GM19240 (cell line): ENCODE results near the gene TPST1.
"Not testable (repeated sequence)": the region's sequence is repeated elsewhere in the genome, so short reads cannot be mapped to it uniquely, and the experiment has no call there.

Experiments used
- DNase-seq: peaks from one replicate; pipeline ENCODE4 v3.0.0; 2011; ENCODE audit warnings: low spot score; ENCODE audit not compliant: insufficient read length

The TPST1 gene

DNA sequence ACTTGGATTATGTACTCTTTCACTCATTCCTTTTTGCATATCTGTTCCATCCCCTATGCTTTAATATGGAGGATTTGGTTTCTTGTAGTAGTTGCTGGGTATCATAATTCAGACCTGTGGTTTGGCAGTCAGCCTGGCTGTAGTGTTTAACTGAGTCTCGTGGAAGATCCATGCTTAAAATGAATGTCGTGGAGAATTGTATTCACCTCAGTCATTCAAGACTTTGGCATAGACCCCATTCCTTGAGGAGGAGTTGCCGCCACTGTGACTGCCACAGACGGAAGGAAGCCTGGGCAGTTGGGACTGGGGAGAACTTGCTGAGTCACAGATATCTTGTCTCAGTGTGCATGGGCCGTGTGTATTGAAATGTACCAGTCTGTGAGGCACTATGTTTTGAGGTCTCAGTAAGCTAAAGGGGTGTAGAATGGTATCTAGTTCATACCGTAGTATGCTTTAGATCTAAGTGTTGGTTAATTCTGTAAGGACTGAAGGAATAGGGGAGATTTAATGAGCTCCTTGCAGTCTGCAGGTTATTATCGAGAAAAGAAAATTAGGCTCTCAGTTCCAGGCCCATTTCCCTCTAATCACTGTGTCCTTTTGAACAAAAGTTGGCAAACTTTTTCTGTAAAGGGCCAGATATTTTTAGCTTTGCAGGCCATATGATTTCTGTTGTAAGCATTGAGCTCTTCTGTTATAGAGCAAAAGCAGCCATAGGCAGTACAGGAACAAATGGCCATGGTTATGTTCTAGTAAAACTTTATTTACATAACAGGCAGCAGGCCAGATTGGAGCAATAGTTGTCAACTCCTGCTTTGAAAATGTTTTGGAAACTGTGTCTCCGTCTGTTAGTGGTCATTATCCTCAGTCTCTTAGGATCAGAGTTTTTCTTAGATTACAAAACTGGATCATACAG lies 76.8 kb downstream of the TPST1 start:
- no peak for DNase-seq

DNA sequence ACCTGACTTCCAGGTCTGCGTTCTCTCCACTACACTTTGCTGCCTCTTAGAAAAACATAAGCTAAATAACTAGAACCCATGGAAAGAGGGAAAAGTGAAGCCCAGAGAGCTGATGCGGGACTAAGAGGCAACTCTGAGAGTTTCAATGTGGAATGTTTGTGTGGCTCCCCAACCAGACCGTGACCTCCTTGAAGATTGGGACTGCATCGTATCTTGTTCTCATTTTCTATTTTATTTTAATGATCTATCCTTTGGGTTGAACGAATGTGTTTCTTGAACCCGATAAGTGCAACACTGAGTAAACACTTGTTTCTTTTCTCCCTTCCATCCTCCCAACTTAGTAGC lies 77.4 kb downstream of the TPST1 start:
- no peak for DNase-seq

GRCh38 chr7:66283003-66283920 lies 78.1 kb downstream of the TPST1 start:
- no peak for DNase-seq

DNA sequence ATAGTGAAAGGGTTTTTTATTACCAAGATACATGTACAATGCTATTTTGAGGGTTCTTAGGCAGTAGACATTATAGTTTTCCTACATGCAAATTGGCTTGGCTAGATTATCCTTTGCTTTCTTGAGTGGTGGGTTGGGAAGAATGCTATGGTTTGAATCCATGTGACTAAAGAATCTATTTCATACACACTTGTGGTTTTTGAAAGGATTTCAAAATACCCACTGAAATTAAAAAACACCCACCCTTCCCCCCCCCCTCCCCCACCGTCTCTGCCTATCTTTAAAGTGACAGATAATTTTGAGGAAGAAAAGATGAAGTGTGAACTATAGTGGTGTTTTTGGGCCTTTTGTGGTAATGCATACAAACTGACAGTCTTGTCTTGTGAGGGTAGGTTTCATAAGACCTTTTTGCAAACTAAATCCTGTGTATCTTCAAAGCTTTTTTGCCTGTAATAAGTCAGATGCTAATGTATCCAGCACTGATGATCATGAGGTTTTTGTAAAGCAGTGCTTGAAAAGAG lies 90.9 kb downstream of the TPST1 start:
- DNase-seq = no peak

DNA sequence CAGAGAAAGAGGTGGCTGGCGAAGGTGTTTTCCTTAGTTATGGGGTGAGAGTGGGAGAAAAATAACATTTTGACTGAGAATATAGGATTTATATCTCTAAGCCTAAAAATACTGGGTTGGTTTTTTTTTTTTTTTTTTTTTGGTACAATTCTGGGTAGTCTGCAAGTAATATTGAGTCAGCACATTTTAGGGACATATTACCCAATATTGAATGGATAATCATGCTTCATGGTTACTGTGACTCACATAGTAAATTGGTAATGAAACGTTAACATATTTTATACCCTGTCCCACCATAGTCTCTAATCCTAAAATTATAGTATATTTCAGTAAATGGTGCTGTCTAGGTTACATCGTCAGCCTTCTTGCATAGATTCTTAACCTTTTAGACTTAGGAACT lies 91.4 kb downstream of the TPST1 start:
- DNase-seq = no peak

GRCh38 chr7:66297579-66297978 lies 92.4 kb downstream of the TPST1 start:
- no peak for DNase-seq

- DNase-seq = no peak
Measured at GRCh38 chr7:66301249-66301648, 96.1 kb downstream of the TPST1 start.

GRCh38 chr7:66301737-66302136 lies 96.6 kb downstream of the TPST1 start:
- DNase-seq = no peak

GRCh38 chr7:66303454-66304155 lies 98.5 kb downstream of the TPST1 start:
- no peak for DNase-seq

- DNase-seq = no peak
Measured at GRCh38 chr7:66304536-66304935, 99.4 kb downstream of the TPST1 start.

DNA sequence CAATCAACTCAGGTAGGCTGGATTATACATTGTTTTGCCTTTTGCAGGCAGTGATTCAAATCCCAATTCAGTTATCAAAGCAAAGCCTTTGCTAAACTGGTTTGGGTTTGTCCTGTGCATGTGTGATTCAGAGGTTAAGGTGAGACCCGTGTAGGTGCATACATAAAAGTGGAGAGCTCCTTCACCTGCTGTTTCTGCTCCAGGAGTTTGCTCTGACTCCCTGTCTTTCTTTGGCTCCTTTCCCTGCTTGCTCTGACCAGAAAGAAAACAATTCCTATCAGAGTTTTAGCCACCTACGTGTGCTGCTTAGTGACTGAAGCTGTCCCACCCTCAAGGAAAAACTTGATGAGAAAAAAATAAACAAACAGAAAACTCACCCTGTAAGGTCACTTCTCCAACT lies 101.1 kb downstream of the TPST1 start:
- no peak for DNase-seq

DNA sequence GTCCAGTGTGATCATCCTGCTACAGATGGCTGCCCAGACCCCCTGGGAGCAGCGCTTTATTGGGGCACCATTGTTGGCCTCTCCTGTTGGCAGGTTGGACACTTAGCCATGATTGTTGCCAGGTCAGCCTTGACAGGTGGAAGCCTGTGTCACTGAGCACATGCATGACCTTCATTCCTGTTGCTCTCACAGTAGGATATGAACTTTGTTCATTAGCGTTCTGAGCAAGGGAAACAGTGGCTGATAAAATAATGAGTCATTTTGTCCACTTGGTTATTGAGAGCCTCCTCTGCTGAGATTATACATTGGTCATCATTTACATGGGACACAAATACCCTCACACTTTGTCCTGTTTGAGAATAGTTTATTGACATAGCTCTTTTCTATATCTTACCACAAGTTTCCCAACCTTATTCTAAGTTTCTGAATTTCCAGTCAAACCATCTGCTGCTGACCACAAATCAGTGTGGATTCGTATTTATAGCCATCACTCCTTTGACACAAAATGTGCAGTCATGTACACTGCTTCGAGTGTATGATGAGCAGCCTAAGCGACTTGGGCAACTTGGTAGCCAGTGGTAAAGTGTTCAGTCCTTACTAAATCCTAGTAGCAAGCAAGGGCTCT lies 102.6 kb downstream of the TPST1 start:
- no peak for DNase-seq

- no peak for DNase-seq
Measured at GRCh38 chr7:66308411-66308810, 103.3 kb downstream of the TPST1 start.

DNA sequence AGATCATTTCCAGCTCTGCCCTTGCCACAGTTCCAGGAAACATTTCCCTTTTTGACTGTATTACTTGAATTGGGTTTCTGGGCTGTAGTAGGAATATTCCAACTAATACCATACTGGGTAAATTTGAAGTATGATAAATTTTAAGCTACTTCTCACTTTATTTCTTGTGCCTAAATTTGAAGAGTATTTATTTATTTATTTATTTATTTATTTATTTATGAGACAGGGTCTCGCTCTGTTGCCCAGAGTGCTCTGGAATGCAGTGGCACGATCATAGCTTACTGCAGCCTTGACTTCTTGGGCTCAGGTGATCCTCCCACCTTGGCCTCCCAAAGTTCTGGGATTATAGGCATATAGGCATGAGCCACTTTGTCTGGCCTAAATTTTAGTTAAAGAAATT lies 105.5 kb downstream of the TPST1 start:
- no peak for DNase-seq

DNA sequence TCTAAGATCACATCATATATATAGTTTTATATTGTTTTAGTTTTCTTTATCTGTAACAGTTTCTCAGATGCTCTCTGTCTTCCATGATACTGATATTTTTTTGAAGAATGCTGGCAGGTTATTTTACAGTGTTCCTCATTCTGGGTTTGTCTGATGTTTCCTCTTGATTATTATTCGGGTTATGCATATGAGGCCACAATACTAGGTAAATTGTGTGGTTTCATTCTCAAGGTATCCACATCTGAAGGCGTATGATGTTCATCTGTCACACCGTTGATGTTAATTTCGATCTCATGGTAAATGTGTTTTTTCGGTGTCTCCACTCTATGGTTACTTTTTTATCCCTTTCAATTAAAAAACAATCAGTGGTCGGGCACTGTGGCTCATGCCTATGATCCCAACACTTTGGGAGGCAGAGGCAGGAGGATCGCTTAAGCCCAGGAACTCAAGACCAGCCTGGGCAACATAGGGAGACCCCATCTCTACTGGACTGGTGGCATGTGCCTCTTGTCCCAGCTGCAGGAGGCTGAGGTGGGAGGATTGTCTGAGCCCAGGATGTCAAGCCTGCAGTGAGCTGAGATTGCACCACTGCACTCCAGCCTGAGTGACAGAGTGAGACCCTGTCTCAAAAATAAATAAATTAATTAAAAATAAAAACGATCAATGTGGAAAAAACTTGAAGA lies 108.9 kb downstream of the TPST1 start:
- no peak for DNase-seq

GRCh38 chr7:66315192-66315591 lies 110.1 kb downstream of the TPST1 start:
- DNase-seq = no peak

DNA sequence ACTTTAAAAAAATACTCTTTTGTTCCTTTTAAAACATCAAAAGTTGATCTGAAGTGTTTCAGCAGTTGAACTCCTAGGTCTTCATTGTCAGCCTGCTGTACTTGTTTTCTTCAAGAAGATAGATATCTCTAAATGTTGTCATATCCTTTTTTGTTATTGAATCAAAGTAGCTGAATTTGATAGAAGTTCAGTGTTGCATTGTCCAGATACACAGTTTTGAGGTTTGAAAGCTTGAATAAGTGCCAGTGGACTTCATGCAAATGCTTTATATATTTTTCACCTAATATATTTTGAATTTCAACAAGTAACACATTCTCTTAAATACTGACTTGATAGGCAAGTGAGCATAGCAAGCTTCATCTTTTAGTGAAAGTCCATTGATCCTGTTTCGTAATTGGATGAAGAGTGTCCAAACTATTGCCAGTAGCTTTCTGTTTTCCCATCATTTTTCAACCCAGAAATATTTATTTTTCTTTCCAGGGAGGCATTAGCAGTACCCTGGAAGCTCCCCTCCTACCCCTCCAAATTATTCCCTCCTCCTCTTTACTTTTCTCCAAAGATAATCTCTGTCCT lies 114.4 kb downstream of the TPST1 start:
- DNase-seq = no peak

GRCh38 chr7:66321283-66321682 lies 116.1 kb downstream of the TPST1 start:
- no peak for DNase-seq

GRCh38 chr7:66323114-66323796 lies 118.1 kb downstream of the TPST1 start:
- no peak for DNase-seq

GRCh38 chr7:66324985-66325384 lies 119.9 kb downstream of the TPST1 start:
- not testable (repeated sequence) for DNase-seq
